Activated naive CD8-positive, alpha-beta T cell treated with anti-CD3 and anti-CD28 coated beads, Interleukin-2, amount 50 U/mL, for 16 hours (primary cell): ENCODE measurements around the gene TMEM120B.
"Not testable (repeated sequence)": the region's sequence is repeated elsewhere in the genome, so short reads cannot be mapped to it uniquely, and the experiment has no call there.

Experiments
- DNase-seq: peaks from one replicate; pipeline ENCODE4 v3.0.0-alpha.2; 2020; ENCODE audit warnings: low read depth, low spot score

Gene TMEM120B

DNA sequence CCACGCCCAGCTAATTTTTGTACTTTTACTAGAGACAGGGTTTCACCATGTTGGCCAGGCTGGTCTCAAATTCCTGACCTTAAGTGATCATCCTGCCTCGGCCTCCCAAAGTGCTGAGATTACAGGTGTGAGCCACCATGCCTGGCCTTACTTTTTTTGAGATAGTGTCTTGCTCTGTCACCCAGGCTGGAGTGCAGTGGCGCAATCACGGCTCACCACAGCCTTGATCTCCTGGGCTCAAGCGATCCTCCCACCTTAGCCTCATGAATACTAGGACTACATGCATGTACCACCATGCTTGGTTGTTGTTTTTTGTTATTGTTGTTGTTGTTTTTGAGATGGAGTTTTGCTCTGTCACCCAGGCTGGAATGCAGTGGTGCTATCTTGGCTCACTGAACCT lies 33.0 kb downstream of the TMEM120B start:
- not testable (repeated sequence) for DNase-seq

DNA sequence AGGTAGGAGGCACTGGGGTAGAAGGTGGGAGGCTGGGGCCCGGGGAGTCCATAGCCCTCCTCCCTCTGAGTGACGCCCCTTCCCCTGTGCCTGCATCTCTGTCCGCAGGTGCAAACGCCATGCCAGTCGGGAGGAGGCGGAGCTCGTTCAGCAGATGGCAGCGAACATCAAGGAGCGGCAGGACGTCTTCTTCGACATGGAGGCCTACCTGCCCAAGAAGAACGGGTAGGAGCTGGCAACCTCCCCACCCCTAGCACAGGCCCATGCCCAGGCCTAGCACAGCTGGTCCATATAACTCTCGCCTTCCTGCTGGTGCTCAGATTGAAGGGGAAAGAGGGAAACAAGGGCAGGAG lies 35.6 kb downstream of the TMEM120B start:
- no peak for DNase-seq

DNA sequence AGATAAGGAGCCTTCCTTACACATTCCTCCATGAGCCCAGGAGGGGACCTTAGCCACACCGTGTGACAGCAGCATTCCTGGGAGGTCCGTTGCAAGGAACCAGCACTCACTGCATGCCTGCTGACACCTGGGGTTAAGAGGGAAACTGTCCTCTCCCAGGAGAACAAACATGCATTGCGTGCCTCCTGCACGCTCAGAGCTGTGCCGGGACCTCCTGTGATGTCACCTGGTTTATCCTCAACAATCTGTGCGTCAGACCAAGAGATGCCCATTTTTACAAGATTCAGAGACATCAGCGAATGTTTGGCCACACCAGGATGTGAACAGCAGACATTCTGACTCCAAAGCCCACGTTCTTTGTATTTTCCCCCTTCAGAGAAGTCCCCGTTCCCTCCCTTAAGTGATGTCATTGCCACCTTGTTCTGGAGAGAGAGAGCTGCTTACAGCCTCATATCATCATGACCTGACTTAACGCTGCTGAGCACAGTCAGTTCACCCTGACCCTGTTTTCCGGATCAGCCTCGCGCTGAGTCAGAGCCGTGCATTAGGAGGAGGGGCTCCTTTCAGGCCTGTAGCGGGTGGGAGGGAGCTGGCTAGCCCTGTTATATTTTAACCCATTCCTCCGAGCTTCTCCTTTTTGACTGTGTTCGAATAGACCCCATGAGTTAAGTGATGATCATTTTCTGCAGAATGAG lies 36.2 kb downstream of the TMEM120B start:
- DNase-seq, result no peak

DNA sequence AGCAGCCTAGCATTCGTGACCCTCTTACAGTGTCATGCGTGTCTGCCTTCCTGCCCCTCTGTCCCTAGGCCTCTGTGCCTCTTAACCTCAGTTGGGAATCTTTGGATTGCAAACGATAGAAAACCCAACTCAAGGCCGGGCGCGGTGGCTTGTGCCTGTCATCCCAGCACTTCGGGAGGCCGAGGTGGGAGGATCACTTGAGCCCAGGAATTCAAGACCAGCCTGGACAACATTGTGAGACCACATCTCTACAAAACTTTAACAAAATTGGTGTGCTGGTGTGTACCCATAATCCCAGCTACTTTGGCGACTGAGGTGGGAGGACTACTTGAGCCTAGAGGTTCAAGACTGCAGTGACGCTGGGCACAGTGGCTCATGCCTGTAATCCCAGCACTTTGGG lies 36.7 kb downstream of the TMEM120B start:
- no peak for DNase-seq

DNA sequence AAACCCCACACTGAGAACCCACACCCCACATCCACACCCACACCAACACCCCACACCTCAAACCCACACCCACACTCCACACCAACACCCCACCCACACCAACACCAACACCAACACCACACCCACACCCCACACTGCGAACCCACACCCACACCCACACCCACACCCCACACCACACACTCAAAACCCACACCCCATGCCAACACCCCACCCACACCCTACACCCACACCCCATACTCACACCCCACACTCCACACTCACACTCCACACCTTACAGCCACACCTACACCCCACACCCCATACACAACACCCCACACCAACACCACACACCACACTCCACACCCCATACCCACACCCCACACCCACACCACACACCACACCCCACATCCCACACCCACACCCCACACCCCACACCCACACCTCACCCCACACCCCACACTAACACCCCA lies 38.0 kb downstream of the TMEM120B start:
- no peak for DNase-seq

DNA sequence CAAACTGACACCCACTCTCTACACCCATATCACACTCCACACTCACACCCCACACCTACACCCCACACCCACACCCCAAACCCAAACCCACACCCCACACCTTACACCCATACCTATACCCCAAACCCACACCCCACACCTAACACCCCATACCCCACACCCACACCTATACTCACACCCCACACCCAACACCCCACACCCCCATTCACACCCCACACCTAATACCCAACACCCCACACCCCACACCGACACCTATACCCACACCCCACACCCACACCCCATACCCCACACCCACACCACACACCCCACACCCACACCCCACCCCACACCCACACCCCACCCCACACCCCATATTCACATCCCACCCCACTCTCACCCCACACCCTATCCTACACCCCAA lies 38.5 kb downstream of the TMEM120B start:
- no peak for DNase-seq

DNA sequence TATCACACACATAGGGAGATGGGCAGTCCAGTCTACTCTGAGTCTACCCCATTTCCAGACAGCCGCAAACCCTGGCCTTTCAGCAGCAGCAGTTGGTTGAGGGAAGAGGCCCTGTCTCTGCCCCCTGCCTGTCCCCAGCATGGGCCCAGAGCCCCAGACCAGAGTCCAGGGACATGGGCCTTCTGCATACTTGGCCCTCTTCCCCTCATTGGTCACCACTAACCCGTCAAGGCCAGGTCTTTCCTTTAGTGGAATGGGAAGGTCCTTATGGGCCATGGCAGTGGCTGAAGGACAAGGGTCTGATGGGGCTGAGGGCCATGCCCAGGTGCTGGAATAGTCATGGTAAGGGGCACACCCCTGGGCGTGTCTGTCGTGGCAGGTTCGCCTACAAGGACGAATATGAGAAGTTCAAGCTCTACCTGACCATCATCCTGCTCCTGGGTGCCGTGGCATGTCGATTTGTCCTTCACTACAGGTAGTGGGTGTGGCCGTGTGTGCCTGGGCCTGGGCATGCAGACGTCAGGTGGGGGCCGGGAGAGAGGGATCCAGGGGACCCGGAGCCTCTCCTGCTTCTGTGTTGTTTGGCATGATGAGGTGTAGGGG lies 39.3 kb downstream of the TMEM120B start:
- no peak for DNase-seq

DNA sequence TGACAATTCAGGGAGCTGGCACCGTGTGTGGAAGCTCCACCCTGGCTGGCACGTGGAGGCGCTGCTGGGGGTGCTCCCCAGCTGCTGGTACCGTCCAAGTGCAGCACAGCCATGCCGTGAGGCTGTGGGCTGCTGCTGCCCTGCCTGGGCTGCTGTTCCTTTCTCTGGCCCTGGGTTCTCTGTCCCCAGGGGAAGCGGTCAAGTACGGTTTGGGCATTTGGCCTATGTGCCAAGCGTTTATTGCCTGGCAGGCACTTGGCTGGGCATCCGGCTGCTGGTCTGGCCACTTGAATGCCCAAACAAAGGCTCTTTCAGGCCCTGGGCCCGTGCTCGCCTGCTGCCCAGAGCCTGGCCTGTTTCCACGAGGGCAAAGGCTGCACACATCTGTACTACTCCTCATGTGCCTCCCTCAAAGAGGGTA lies 41.3 kb downstream of the TMEM120B start:
- no peak for DNase-seq

GRCh38 chr12:121754836-121755235 lies 42.3 kb downstream of the TMEM120B start:
- DNase-seq, result no peak

- DNase-seq, result no peak
These were observed 43.0 kb downstream of the TMEM120B start for GRCh38 chr12:121755591-121755990.

DNA sequence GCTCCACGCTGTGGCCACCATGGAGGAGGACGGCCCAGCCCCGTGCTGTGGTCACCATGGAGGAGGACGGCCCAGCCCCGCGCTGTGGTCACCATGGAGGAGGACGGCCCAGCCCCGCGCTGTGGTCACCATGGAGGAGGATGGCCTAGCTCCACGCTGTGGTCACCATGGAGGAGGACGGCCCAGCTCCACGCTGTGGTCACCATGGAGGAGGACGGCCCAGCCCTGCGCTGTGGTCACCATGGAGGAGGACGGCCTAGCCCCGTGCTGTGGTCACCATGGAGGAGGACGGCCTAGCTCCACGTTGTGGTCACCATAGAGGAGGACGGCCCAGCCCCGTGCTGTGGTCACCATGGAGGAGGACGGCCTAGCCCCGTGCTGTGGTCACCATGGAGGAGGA lies 46.0 kb downstream of the TMEM120B start:
- not testable (repeated sequence) for DNase-seq

DNA sequence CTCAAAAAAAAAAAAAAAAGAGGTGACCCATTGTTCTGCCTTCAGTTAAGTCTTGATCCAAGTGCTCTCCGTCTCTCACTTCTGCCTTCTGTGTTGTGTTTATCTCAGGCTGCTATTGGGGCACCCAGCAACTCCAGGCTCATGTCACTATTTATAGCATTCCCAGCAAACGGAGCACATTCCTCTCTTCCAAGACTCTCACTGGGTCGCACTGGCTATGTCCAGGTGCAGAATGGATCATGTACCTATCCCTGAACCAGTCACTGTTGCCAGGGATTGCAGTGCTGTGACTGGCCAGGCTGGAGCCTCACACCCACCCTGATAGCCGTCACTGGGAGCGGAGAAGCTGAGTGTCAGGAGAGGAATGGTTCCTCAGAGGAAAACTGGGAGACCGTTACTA lies 49.7 kb downstream of the TMEM120B start:
- no peak for DNase-seq

DNA sequence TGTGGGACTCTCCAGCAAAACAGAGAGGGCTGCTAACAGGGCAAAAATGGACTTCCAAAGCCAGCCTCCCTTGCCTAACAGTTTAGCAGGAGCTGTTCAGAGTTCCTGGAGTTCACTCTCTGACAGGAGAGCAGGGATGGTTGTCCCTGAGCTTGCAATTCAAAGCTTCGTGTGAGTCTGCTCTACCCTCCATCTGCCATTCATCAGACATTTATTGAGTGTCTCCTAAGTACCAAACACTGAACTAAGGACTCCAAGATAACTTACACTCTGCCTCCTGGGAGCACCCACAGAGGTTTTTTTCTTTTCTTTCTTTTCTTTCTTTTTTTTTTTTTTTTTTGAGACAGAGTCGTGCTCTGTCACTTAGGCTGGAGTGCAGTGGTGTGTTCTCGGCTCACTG lies 52.3 kb downstream of the TMEM120B start:
- no peak for DNase-seq

- DNase-seq, result no peak
These were observed 53.0 kb downstream of the TMEM120B start for GRCh38 chr12:121765573-121765972.

GRCh38 chr12:121766290-121767039 lies 53.9 kb downstream of the TMEM120B start:
- DNase-seq, result no peak

GRCh38 chr12:121767525-121768016 lies 55.0 kb downstream of the TMEM120B start:
- no peak for DNase-seq

DNA sequence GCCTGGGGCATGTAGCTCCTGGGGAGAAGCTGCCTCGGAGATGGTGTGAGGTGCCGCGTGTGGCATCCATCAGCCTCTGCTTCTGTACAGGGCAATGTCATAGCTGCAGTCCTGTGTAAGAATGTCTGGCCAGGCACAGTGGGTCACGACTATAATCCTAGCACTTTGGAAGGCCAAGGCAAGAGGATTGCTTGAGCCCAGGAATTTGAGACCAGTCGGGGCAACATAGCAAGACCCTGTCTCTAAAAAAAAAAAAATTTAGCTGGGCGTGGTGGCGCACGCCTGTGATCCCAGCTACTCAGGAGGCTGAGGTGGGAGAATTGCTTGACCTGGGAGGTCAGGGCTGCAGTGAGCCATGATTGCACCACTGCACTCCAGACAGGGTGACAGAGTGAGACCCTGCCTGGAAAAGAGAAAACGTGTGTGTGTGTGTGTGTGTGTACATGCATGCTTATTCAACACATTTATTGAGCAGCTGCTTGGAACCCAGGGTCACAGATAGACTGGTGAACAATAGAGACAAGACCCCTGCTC lies 56.8 kb downstream of the TMEM120B start:
- no peak for DNase-seq

- no peak for DNase-seq
These were observed 57.3 kb downstream of the TMEM120B start for GRCh38 chr12:121769831-121770301.

GRCh38 chr12:121770388-121770787 lies 57.8 kb downstream of the TMEM120B start:
- no peak for DNase-seq

DNA sequence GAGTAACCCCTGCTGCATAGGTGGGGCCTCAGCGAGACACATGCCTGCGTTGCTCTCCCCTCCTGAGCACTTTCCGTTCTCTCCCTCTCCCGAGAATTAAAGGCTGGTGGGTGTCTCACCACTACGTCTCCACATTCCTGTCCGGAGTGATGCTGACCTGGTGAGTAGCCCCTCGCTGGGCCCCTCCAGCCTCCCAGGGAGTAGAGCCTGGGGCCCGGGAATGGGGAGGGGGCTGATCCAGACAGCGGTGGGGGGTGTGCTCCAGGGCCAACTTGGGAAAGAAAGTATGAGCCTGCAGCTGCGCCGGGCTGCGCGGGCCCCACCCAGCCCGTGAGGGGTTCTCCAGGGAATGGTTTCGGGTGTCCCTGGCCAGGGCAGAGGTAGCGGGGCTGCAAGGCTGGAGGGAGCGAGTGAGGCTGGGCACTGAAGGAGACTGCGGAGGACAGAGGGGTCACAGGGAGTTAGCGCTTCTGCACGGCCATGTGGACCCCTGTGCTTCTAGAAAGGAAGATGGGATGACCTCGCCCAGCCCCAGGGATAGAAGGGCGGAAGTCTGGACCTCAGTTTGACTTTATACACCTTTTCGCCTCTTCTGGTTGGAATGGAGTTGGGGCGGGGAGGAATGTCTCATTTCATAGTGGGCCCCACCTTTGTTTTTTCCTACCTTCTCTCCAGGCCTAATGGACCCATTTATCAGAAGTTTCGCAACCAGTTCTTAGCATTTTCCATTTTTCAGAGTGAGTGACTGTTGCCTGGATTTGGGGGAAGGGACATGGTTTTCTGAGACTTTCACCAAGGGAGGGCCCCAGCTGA lies 58.5 kb downstream of the TMEM120B start:
- no peak for DNase-seq

DNA sequence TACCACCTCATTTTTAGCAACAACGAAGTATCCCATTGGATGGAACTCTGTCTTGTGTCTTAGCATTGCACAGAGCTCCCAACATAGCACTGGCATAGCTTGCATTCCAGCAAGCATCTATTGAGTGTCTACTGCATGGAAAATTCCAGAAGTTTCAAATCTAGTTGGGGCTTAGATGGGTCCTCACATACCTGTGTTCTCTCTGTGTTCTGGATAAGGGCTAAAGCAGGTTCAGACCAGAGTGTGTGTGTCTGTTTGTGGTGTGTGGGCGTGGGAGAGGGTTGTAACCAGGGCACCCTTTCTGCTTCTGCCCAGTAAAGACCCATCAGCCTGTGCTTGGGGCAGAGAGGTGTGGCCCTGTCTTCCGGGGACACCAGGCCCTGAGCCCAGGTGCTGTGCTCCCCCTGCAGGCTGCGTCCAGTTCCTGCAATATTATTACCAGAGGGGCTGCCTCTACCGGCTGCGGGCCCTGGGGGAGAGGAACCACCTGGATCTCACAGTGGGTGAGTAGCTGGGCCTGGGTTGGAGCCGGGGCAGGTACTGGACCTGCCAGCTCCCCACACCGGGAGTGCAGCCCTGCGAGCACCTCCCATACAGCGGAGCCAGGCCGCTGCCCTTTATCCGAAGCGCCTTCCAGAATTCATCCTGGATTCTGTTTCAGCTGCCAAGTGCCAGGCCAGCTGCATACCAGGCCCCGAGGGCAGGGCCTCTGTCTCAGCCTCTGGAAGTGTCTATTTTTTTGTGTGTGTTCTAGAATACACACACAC lies 60.6 kb downstream of the TMEM120B start:
- DNase-seq, result peak; percentile 48
